ENCODE measurements around the gene C6orf89. TPM values are rescaled to one million over a fixed set of nuclear protein-coding genes. Genes with fewer than 3 reads are reported as not detected.

C6orf89 gene
- total RNA-seq, 1 experiment from 2014 or later, result 11.8 TPM

DNA sequence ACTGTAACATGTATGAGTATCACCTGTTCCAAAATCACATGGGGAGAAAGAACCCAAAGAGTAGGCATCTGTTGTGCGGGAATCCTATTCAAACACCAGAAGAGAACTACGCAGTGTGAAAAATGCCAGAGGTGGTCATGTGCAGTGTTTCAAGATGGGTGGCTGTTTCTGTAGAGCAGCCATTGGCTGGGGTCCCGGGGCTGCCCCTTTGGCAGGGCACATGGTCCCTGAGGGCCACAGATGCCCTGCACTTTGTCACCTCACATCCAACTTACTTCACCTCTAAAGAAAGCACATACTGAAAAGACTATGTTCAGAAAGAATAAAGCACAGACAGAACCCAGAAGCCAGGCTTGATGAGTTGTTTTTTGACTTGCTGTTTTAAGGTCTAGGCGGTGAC is 87.9 kb downstream of the C6orf89 start:
- H3K9ac ChIP-seq (ENCODE audit: extremely low read depth, insufficient read length, low read length), result no peak overlapping the region
- no peak overlapping the region for H4K91ac ChIP-seq (ENCODE audit: insufficient read length, low read depth, low read length)
- no peak overlapping the region for H3K18ac ChIP-seq (ENCODE audit: insufficient read length, low read depth, low read length)
- peaks cover 60 to 99% (median 96%) of the 10 kb centered on the region in 3 experiments for H3K36me3 Mint-ChIP-seq (ENCODE audit: insufficient read depth in 1 of 3, low read depth in 3 of 3)
- H3K27me3 ChIP-seq (ENCODE audit: insufficient read depth, low read length), result no peaks in the 10 kb centered on the region
- peaks cover 3% of the 10 kb centered on the region for H3K79me1 ChIP-seq (ENCODE audit: insufficient read depth, low read depth, low read length, poor library complexity, severe bottlenecking)
- TF ChIP-seq, protein P1, sequence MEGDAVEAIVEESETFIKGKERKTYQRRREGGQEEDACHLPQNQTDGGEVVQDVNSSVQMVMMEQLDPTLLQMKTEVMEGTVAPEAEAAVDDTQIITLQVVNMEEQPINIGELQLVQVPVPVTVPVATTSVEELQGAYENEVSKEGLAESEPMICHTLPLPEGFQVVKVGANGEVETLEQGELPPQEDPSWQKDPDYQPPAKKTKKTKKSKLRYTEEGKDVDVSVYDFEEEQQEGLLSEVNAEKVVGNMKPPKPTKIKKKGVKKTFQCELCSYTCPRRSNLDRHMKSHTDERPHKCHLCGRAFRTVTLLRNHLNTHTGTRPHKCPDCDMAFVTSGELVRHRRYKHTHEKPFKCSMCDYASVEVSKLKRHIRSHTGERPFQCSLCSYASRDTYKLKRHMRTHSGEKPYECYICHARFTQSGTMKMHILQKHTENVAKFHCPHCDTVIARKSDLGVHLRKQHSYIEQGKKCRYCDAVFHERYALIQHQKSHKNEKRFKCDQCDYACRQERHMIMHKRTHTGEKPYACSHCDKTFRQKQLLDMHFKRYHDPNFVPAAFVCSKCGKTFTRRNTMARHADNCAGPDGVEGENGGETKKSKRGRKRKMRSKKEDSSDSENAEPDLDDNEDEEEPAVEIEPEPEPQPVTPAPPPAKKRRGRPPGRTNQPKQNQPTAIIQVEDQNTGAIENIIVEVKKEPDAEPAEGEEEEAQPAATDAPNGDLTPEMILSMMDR (conservative IDR thresholded peaks at IDR 0.05), result no peak
- no peaks in the 10 kb centered on the region for H3K79me2 ChIP-seq (ENCODE audit: insufficient read depth, low read length)
- no peak overlapping the region for H3K4me2 ChIP-seq (ENCODE audit: insufficient read depth, insufficient read length, low read length)
- no peak overlapping the region for H2BK120ac ChIP-seq (ENCODE audit: low read depth, low read length, poor library complexity, severe bottlenecking)
- no peak overlapping the region for H3K27ac ChIP-seq (ENCODE audit: insufficient read length, low read depth, low read length)
- H3K27ac Mint-ChIP-seq, result no peak overlapping the region
- no peak overlapping the region for H3K23ac ChIP-seq (ENCODE audit: insufficient read length, low read depth, low read length)
- H3T11ph ChIP-seq (ENCODE audit: low read length), result no peak overlapping the region
- peaks cover 2 to 3% of the 10 kb centered on the region in 2 experiments; a peak in 1 of 4 replicates for H3K4me1 Mint-ChIP-seq
- no peak overlapping the region for H2AFZ ChIP-seq (ENCODE audit: low read length)
- H3K27me3 Mint-ChIP-seq (ENCODE audit: low read depth), result no peaks in the 10 kb centered on the region
- H2BK12ac ChIP-seq (ENCODE audit: insufficient read length, low read depth, low read length), result no peak overlapping the region
- H4K8ac ChIP-seq (replicated peaks; ENCODE audit: insufficient read length, low read depth, low read length), result no peak overlapping the region
- no peaks in the 10 kb centered on the region for H4K20me1 ChIP-seq (ENCODE audit: control insufficient read depth, insufficient read depth, insufficient read length)
- no CpG with 5 or more reads among the region's 4 CpGs for WGBS (ENCODE audit: extremely low coverage, insufficient read length, low lambda C conversion rate)
- H3K4me1 ChIP-seq (ENCODE audit: insufficient read depth, low read length), result no peaks in the 10 kb centered on the region
- H3K4me3 Mint-ChIP-seq, result no peak overlapping the region
- no peaks in the 10 kb centered on the region for H3K9me3 ChIP-seq (ENCODE audit: control insufficient read depth, low read depth, low read length)
- DNase-seq, result no peak
- no peak overlapping the region for H2BK5ac ChIP-seq (ENCODE audit: insufficient read length, low read length)
- H2BK15ac ChIP-seq (ENCODE audit: low read depth, low read length), result no peak overlapping the region
- H3K56ac ChIP-seq (ENCODE audit: insufficient read length, low read depth, low read length), result no peak overlapping the region
- H3K4ac ChIP-seq (ENCODE audit: low read depth, low read length), result no peak overlapping the region
- H3K9me3 Mint-ChIP-seq, result no peaks in the 10 kb centered on the region
- no peaks in the 10 kb centered on the region for H3K23me2 ChIP-seq (ENCODE audit: insufficient read length, low read depth, low read length, poor library complexity, severe bottlenecking)
- H4K5ac ChIP-seq (ENCODE audit: insufficient read length, low read depth, low read length), result no peak overlapping the region
- no peak overlapping the region for H2AK5ac ChIP-seq (ENCODE audit: insufficient read length, low read length)
- H3K14ac ChIP-seq (ENCODE audit: insufficient read depth, low read length), result no peak overlapping the region
- no peak overlapping the region for H2BK20ac ChIP-seq (ENCODE audit: low read depth, low read length, poor library complexity, severe bottlenecking)

All from H9 (cell line).